K562 (cell line): Measurements from ENCODE around the gene IKBKE. TPM values are rescaled to one million over a fixed set of nuclear protein-coding genes. Genes with fewer than 3 reads are reported as not detected.

Experiments used
- ATAC-seq: fragments of 200-7000 bp; cut with Tn5 transposase; 3 replicates; pipeline ENCODE4 v1.9.1; 2020; ENCODE audit warnings: moderate library complexity
- BruUV-seq: library from RNA; stranded (reverse); fragments of 400-500 nt; replicated peaks from 2 replicates; lab custom pipeline; 2021; lab: Mats Ljungman, UMichigan
- CTCF ChIA-PET: fragments of 300-600 bp; formaldehyde crosslinking; extraction: SDS; loops from one replicate; lab custom pipeline; 2021; ENCODE audit warnings: low intra/inter-chr PET ratio; lab: Yijun Ruan, JAX
- POLR2A ChIA-PET: fragments of 300-600, 350-650 bp; sonication (Branson Sonifier 250); formaldehyde crosslinking; extraction: SDS; loops from one replicate; lab custom pipeline; 2021; ENCODE audit warnings: antibody characterized with exemption, inconsistent platforms; lab: Yijun Ruan, JAX
- DNase-seq, 4 experiments: peaks; one replicate each; pipeline versions ENCODE4 v3.0.0 to v3.0.0-alpha.2; 2011 to 2018; ENCODE audit warnings: low spot score in 3 of 4, mixed read lengths in 3 of 4; ENCODE audit errors: extremely low read depth in 1 of 4
- FAIRE-seq: peaks from 2 replicates; lab custom pipeline; 2011; peaks lifted over from hg19 to GRCh38; lab: Jason Lieb, UNC
- H2AFZ ChIP-seq: 2 replicates; pipeline ENCODE4 v1.6.0; 2011; ENCODE audit warnings: low read depth, low read length, control low read depth, inconsistent platforms
- H3K27ac ChIP-seq: fragments of 200-600 bp; 3 replicates; pipeline ENCODE4 v1.8.0; 2011; ENCODE audit warnings: low read depth, mild to moderate bottlenecking, control low read depth, inconsistent platforms, low read length, moderate library complexity, mixed read lengths; ENCODE audit errors: extremely low read depth
- H3K27me3 ChIP-seq, 2 experiments: fragments of 300-600 bp in 1 of 2; 2 replicates in 1 of 2; 3 replicates in 1 of 2; pipeline versions ENCODE4 v1.6.0 to v1.8.0; 2011; ENCODE audit warnings: inconsistent platforms in 2 of 2, low read length in 2 of 2, mild to moderate bottlenecking in 1 of 2, mixed read lengths in 1 of 2, moderate library complexity in 1 of 2; ENCODE audit not compliant: control insufficient read depth in 2 of 2, insufficient read depth in 2 of 2
- H3K36me3 ChIP-seq: fragments of 300-600 bp; 3 replicates; pipeline ENCODE4 v1.8.0; 2011; ENCODE audit warnings: mild to moderate bottlenecking, low read length, inconsistent platforms; ENCODE audit not compliant: control insufficient read depth, insufficient read depth
- H3K4me1 ChIP-seq, 2 experiments: fragments of 200-600 bp in 1 of 2; replicated peaks in 1 of 2; 2 replicates in 1 of 2; 3 replicates in 1 of 2; pipeline versions ENCODE4 v1.5.1 to v1.8.0; 2011; ENCODE audit warnings: inconsistent platforms in 2 of 2, low read length in 2 of 2, mild to moderate bottlenecking in 1 of 2, mixed read lengths in 1 of 2, moderate library complexity in 1 of 2; ENCODE audit not compliant: control insufficient read depth in 2 of 2, insufficient read depth in 2 of 2
- H3K4me2 ChIP-seq: 2 replicates; pipeline ENCODE4 v1.6.1; 2011; ENCODE audit warnings: low read length, control low read depth, inconsistent platforms, mixed read lengths; ENCODE audit not compliant: insufficient read depth
- H3K4me3 ChIP-seq: fragments of 200-600 bp; sonication (generic), shearing (Covaris generic); 2 replicates; pipeline ENCODE4 v1.5.1; 2016; ENCODE audit warnings: control low read depth, inconsistent platforms
- H3K79me2 ChIP-seq: fragments of 200-600 bp; 3 replicates; pipeline ENCODE4 v1.8.0; 2011; ENCODE audit warnings: low read length, inconsistent platforms; ENCODE audit not compliant: control insufficient read depth, insufficient read depth
- H3K9ac ChIP-seq, 2 experiments: 2 replicates each; pipeline versions ENCODE4 v1.6.0 to v1.6.1; 2011; ENCODE audit warnings: low read depth in 2 of 2, low read length in 2 of 2, control low read depth in 1 of 2, inconsistent platforms in 1 of 2, mild to moderate bottlenecking in 1 of 2, mixed read lengths in 1 of 2; ENCODE audit not compliant: insufficient read depth in 1 of 2
- H3K9me1 ChIP-seq: one replicate; pipeline ENCODE4 v1.6.0; 2011; ENCODE audit warnings: inconsistent platforms, mild to moderate bottlenecking, low read length, moderate library complexity; ENCODE audit not compliant: control insufficient read depth, insufficient read depth
- H3K9me3 ChIP-seq: replicated peaks from 2 replicates; pipeline ENCODE4 v1.5.1; 2011; ENCODE audit warnings: low read depth, low read length, inconsistent platforms; ENCODE audit not compliant: control insufficient read depth, insufficient read depth
- H4K20me1 ChIP-seq: replicated peaks from 2 replicates; pipeline ENCODE4 v1.6.1; 2011; ENCODE audit warnings: low read length, inconsistent platforms, mixed read lengths; ENCODE audit not compliant: control insufficient read depth, insufficient read depth
- ATF1 ChIP-seq, 2 experiments: fragments of 450-650 bp in 1 of 2; IDR thresholded peaks; 2 replicates each; pipeline ENCODE4 v1.6.1; 2016; ENCODE audit warnings: missing compliant biosample characterization in 1 of 2, missing genetic modification characterization in 1 of 2
- CEBPB ChIP-seq: fragments of 450-650 bp; IDR thresholded peaks from 2 replicates; pipeline ENCODE4 v1.6.1; 2016; ENCODE audit warnings: missing genetic modification characterization, missing compliant biosample characterization
- CHAMP1 ChIP-seq: fragments of 450-650 bp; IDR thresholded peaks from 2 replicates; pipeline ENCODE4 v1.6.1; 2016; ENCODE audit warnings: mild to moderate bottlenecking
- CREB3 ChIP-seq: fragments of 450-650 bp; conservative IDR thresholded peaks from 2 replicates; pipeline ENCODE4 v1.6.1; 2016; ENCODE audit warnings: missing genetic modification characterization, low read depth, mild to moderate bottlenecking, missing compliant biosample characterization, moderate library complexity
- EP400 ChIP-seq: fragments of 450-650 bp; IDR thresholded peaks from 2 replicates; pipeline ENCODE4 v1.6.1; 2017; ENCODE audit warnings: antibody characterized with exemption, mild to moderate bottlenecking, moderate library complexity
- MLX ChIP-seq, 2 experiments: fragments of 450-650 bp in 1 of 2; sonication (generic) in 1 of 2; formaldehyde crosslinking; conservative IDR thresholded peaks; 2 replicates each; pipeline versions ENCODE4 v1.4.0 to v1.8.1; 2020 to 2022; ENCODE audit warnings: mild to moderate bottlenecking in 1 of 2, missing genetic modification reagents in 1 of 2
- NEUROD1 ChIP-seq: fragments of 150-350 bp; IDR thresholded peaks from 2 replicates; pipeline ENCODE4 v1.6.1; 2014; ENCODE audit warnings: borderline replicate concordance, low read length, low read depth; ENCODE audit not compliant: partially characterized antibody
- PHB ChIP-seq: fragments of 250-450 bp; sonication (Bioruptor Pico); IDR thresholded peaks from 2 replicates; pipeline ENCODE4 v1.5.0; 2021
- PHF20 ChIP-seq: fragments of 450-650 bp; IDR thresholded peaks from 2 replicates; pipeline ENCODE4 v1.6.1; 2018; ENCODE audit not compliant: partially characterized antibody
- RAD21 ChIP-seq, 2 experiments: fragments of 250-450 bp in 1 of 2; fragments of 450-650 bp in 1 of 2; sonication (Bioruptor Pico) in 1 of 2; formaldehyde crosslinking in 1 of 2; IDR thresholded peaks in 1 of 2; conservative IDR thresholded peaks in 1 of 2; 2 replicates each; pipeline versions ENCODE4 v1.4.0 to v1.8.0; 2020 to 2022; ENCODE audit warnings: mild to moderate bottlenecking in 2 of 2, moderate library complexity in 1 of 2
- RHOXF2B ChIP-seq: fragments of 250-450 bp; sonication (Bioruptor Pico); conservative IDR thresholded peaks from 2 replicates; pipeline ENCODE4 v1.5.1; 2021
- SMARCE1 ChIP-seq: fragments of 450-650 bp; IDR thresholded peaks from 2 replicates; pipeline ENCODE4 v1.7.1; 2016; ENCODE audit warnings: mild to moderate bottlenecking
- ZNF217 ChIP-seq: sonication (generic); formaldehyde crosslinking; IDR thresholded peaks from 2 replicates; pipeline ENCODE4 v1.8.0; 2022; ENCODE audit warnings: mild to moderate bottlenecking, missing genetic modification reagents
- ZNF717 ChIP-seq: fragments of 250-450 bp; sonication (Bioruptor Pico); IDR thresholded peaks from 2 replicates; pipeline ENCODE4 v1.5.0; 2021
- WGBS: fragments of 100-300 bp; shearing (Covaris generic); methylation state at CpG from one replicate; pipeline ENCODE4 v1.1.6; 2016; ENCODE audit warnings: low coverage, mixed read lengths; ENCODE audit not compliant: insufficient coverage; ENCODE audit errors: missing lambda C conversion rate; 5-methylcytosine and 5-hydroxymethylcytosine counted together
- in situ Hi-C: fragments of 300-500 bp; cut with MboI; formaldehyde crosslinking; loops from 4 replicates; pipeline ENCODE4 v1.15.0; 2018; ENCODE audit warnings: inconsistent platforms, mixed read lengths
- intact Hi-C: fragments of 100-400 bp; cut with micrococcal nuclease; formaldehyde crosslinking; loops from 2 replicates; pipeline ENCODE4 v1.14.2; 2022
- polyA plus RNA-seq, 8 experiments: library from polyadenylated mRNA; depleted of rRNA in 4 of 8; stranded (reverse) in 5 of 8; unstranded in 3 of 8; fragments of >200 nt; fragmentation: Nextera tagmentation in 2 of 8; fragmentation: Illumina TruSeq in 1 of 8; extraction: Ambion mirVana in 2 of 8; extraction: Trizol in 1 of 8; gene quantifications; 2 replicates each; pipeline versions ENCODE4 v1.2.1 to v1.2.3, GENCODE V29; 2011 to 2014; ENCODE audit warnings: inconsistent platforms in 1 of 8, missing spikeins in 1 of 8
- total RNA-seq, 7 experiments: library from RNA; depleted of rRNA in 6 of 7; stranded (reverse); fragments of >200 nt in 6 of 7; fragmentation: Illumina TruSeq in 2 of 7; extraction: Trizol in 2 of 7; gene quantifications; 2 replicates each; pipeline versions ENCODE4 v1.2.1 to v1.2.3, GENCODE V29; 2011 to 2021; ENCODE audit warnings: low replicate concordance in 1 of 7

Gene IKBKE
- total and polyA plus RNA-seq, 9 of the 15 experiments (the other 6 are each of a cell fraction or from before 2014, with no cell fraction given): 2.3 to 9.0 (median 4.8) TPM

GRCh38 chr1:206541236-206541833 is 71.1 kb downstream of the IKBKE start (continued):
- no peak for TF ChIP-seq ZNF217
- no peak for TF ChIP-seq NEUROD1
- TF ChIP-seq MLX (CRISPR knock-in tag; conservative IDR thresholded peaks at IDR 0.05): no peak
- TF ChIP-seq, all 486 proteins: peak for 0

- CTCF ChIA-PET: interaction anchor here (0.7 to 2.8 kb wide), 8 partner anchors 14 to 1073 kb away, joined by 3 to 35 read pairs (median 3); no protein-coding TSS in a partner anchor
- Histone ChIP-seq H3K36me3 (no peaks in the 10 kb centered on the region), H3K9me1 (no peaks in the 10 kb centered on the region), H4K20me1 (no peaks in the 10 kb centered on the region), H2AFZ (peak overlapping the region; percentile 27; the same call in 1 of the 2 replicates), H3K9me3 (no peaks in the 10 kb centered on the region), H3K27ac (no peak overlapping the region), H3K79me2 (no peaks in the 10 kb centered on the region), H3K9ac (peak overlapping the region in 1 of 2 experiments; percentile 66; a peak in 2 of 4 replicates), H3K4me1 (peaks cover 7% of the 10 kb centered on the region in 2 experiments; a peak in 4 of 5 replicates), H3K27me3 (no peaks in the 10 kb centered on the region), H3K4me3 (no peak overlapping the region), H3K4me2 (no peak overlapping the region)
- intact Hi-C loops: loop anchor here (1.0 kb wide), 3 partner anchors 31 to 54 kb away; no protein-coding TSS in a partner anchor
- ATAC-seq (peak; percentile 98), DNase-seq (peak; percentile 88 to 94 (median 92)), FAIRE-seq (peak; percentile 92)
- POLR2A ChIA-PET: interaction anchor here (0.6 to 1.5 kb wide), 4 partner anchors 11 to 43 kb away, joined by 3 to 6 read pairs (median 4); no protein-coding TSS in a partner anchor
- 6% methylated on average over 9 of the region's 9 CpGs for WGBS
- no TSS peak for BruUV-seq
- in situ Hi-C loops: loop anchor here (5.0 kb wide), 1 partner anchor 38 kb away; no protein-coding TSS in a partner anchor
- TF ChIP-seq ZNF717 (CRISPR knock-in tag) (no peak), CREB3 (tag) (no peak), CEBPB (peak; percentile 31; the same call in 1 of the 2 replicates), RAD21 (CRISPR knock-in tag; conservative IDR thresholded peaks at IDR 0.05 in 1 of 2, IDR thresholded peaks at IDR 0.05 in 1 of 2) (peak; percentile 87 to 95), PHF20 (no peak), ATF1 (CRISPR knock-in tag; IDR thresholded peaks at IDR 0.05) (no peak), ATF1 (tag; IDR thresholded peaks at IDR 0.05) (peak; percentile 52), PHB (no peak), SMARCE1 (0 out of 2 replicates have a peak, but pooled peaks have one; percentile 19), RHOXF2B (CRISPR knock-in tag) (no peak), EP400 (0 out of 2 replicates have a peak, but pooled peaks have one; percentile 27), CHAMP1 (no peak)
Observed at GRCh38 chr1:206544562-206545257, 74.4 kb downstream of the IKBKE start.
